ENCODE data around the gene APBA2. TPM values are rescaled to one million over a fixed set of nuclear protein-coding genes. Genes with fewer than 3 reads are reported as not detected.

The APBA2 gene
- total and polyA plus RNA-seq, 2 donors from 2014 or later, result 1.0 to 6.1 TPM

GRCh38 chr15:28876845-28877185 is 9.0 kb upstream of the APBA2 start:
- FAIRE-seq, result no peak
- TF ChIP-seq CTCF (IDR thresholded peaks at IDR 0.05; ENCODE audit: borderline replicate concordance, extremely low read depth, insufficient read depth), result no peak
- H3K27me3 ChIP-seq (ENCODE audit: control insufficient read depth, insufficient read depth, low read length), result no peaks in the 10 kb centered on the region

GRCh38 chr15:28878209-28878608 is 7.6 kb upstream of the APBA2 start:
- intact Hi-C loops (cut with DNase I), result no loop called here

More at GRCh38 chr15:28876845-28877185, 9.0 kb upstream of the APBA2 start:
- intact Hi-C loops (cut with DNase I), result no loop called here
- Histone ChIP-seq H3K9me3 (ENCODE audit: control insufficient read depth in 2 of 3, insufficient read depth in 1 of 3, low read length in 3 of 3) (peaks cover 0 to 2% (median 0%) of the 10 kb centered on the region in 3 donors), H3K36me3 (ENCODE audit: control insufficient read depth in 2 of 3, insufficient read depth in 3 of 3, low read length in 3 of 3) (no peaks in the 10 kb centered on the region), H3K27ac (ENCODE audit: low read depth in 2 of 2, low read length in 2 of 2) (no peak overlapping the region), H3K4me1 (ENCODE audit: control insufficient read depth in 2 of 3, insufficient read depth in 2 of 3, low read depth in 1 of 3, low read length in 3 of 3) (no peaks in the 10 kb centered on the region), H3K4me3 (ENCODE audit: low read length in 3 of 3) (no peak overlapping the region), H3K9ac (ENCODE audit: low read length in 3 of 3) (no peak overlapping the region)
- no peak for DNase-seq

GRCh38 chr15:28879551-28879950 is 6.2 kb upstream of the APBA2 start:
- DNase-seq (peak in 1 of 5 donors; percentile 54), FAIRE-seq (no peak)
- Histone ChIP-seq H3K27ac (ENCODE audit: low read depth in 2 of 2, low read length in 2 of 2) (no peak overlapping the region), H3K4me1 (ENCODE audit: control insufficient read depth in 2 of 3, insufficient read depth in 2 of 3, low read depth in 1 of 3, low read length in 3 of 3) (no peaks in the 10 kb centered on the region), H3K36me3 (ENCODE audit: control insufficient read depth in 2 of 3, insufficient read depth in 3 of 3, low read length in 3 of 3) (no peaks in the 10 kb centered on the region), H3K9me3 (ENCODE audit: control insufficient read depth in 2 of 3, insufficient read depth in 1 of 3, low read length in 3 of 3) (no peaks in the 10 kb centered on the region), H3K27me3 (ENCODE audit: control insufficient read depth, insufficient read depth, low read length) (no peaks in the 10 kb centered on the region), H3K9ac (ENCODE audit: low read length in 3 of 3) (no peak overlapping the region), H3K4me3 (ENCODE audit: low read length in 3 of 3) (no peak overlapping the region)
- no peak for TF ChIP-seq CTCF (IDR thresholded peaks at IDR 0.05; ENCODE audit: borderline replicate concordance, extremely low read depth, insufficient read depth)
- intact Hi-C loops (cut with DNase I), result no loop called here

More at GRCh38 chr15:28878209-28878608, 7.6 kb upstream of the APBA2 start:
- Histone ChIP-seq H3K27ac (ENCODE audit: low read depth in 2 of 2, low read length in 2 of 2) (no peak overlapping the region), H3K9me3 (ENCODE audit: control insufficient read depth in 2 of 3, insufficient read depth in 1 of 3, low read length in 3 of 3) (no peaks in the 10 kb centered on the region), H3K36me3 (ENCODE audit: control insufficient read depth in 2 of 3, insufficient read depth in 3 of 3, low read length in 3 of 3) (no peaks in the 10 kb centered on the region), H3K27me3 (ENCODE audit: control insufficient read depth, insufficient read depth, low read length) (no peaks in the 10 kb centered on the region), H3K4me1 (ENCODE audit: control insufficient read depth in 2 of 3, insufficient read depth in 2 of 3, low read depth in 1 of 3, low read length in 3 of 3) (no peaks in the 10 kb centered on the region), H3K4me3 (ENCODE audit: low read length in 3 of 3) (no peak overlapping the region), H3K9ac (ENCODE audit: low read length in 3 of 3) (no peak overlapping the region)
- no peak for TF ChIP-seq CTCF (IDR thresholded peaks at IDR 0.05; ENCODE audit: borderline replicate concordance, extremely low read depth, insufficient read depth)
- no peak for FAIRE-seq
- DNase-seq, result peak in 1 of 5 donors; percentile 20

- H3K27ac ChIP-seq (ENCODE audit: low read depth in 2 of 2, low read length in 2 of 2), result no peak overlapping the region
- H3K9me3 ChIP-seq (ENCODE audit: control insufficient read depth in 2 of 3, insufficient read depth in 1 of 3, low read length in 3 of 3), result no peaks in the 10 kb centered on the region
- peak in 1 of 5 donors; percentile 27 for DNase-seq
- H3K9ac ChIP-seq (ENCODE audit: low read length in 3 of 3), result no peak overlapping the region
- no peaks in the 10 kb centered on the region for H3K27me3 ChIP-seq (ENCODE audit: control insufficient read depth, insufficient read depth, low read length)
- no peak overlapping the region for H3K4me3 ChIP-seq (ENCODE audit: low read length in 3 of 3)
- no peaks in the 10 kb centered on the region for H3K36me3 ChIP-seq (ENCODE audit: control insufficient read depth in 2 of 3, insufficient read depth in 3 of 3, low read length in 3 of 3)
- intact Hi-C loops (cut with DNase I), result no loop called here
- no peak for FAIRE-seq
- H3K4me1 ChIP-seq (ENCODE audit: control insufficient read depth in 2 of 3, insufficient read depth in 2 of 3, low read depth in 1 of 3, low read length in 3 of 3), result no peaks in the 10 kb centered on the region
- TF ChIP-seq CTCF (IDR thresholded peaks at IDR 0.05; ENCODE audit: borderline replicate concordance, extremely low read depth, insufficient read depth), result no peak
Observed at GRCh38 chr15:28880680-28881079, 5.1 kb upstream of the APBA2 start.
